ENCODE data around the gene GPR180.

The GPR180 gene

DNA sequence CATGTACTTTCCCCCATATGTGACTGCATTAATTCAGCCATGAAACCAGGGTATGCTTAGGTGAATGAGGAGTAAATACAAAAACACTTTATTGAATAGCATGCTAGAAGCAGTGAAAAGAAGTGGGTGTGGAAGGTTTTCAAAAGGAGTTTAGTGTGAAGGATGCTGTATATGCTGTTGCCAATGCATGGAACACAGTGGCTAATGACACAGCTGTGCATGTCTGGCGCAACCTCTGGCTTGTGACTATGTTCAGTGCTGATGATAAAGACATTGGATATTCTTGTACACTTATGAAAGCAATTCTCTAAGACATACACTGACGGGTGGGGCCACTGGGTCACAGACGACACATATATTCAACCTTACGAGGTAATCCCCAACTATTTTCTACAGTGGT is 55.5 kb downstream of the GPR180 start:
- no peak for DNase-seq

DNA sequence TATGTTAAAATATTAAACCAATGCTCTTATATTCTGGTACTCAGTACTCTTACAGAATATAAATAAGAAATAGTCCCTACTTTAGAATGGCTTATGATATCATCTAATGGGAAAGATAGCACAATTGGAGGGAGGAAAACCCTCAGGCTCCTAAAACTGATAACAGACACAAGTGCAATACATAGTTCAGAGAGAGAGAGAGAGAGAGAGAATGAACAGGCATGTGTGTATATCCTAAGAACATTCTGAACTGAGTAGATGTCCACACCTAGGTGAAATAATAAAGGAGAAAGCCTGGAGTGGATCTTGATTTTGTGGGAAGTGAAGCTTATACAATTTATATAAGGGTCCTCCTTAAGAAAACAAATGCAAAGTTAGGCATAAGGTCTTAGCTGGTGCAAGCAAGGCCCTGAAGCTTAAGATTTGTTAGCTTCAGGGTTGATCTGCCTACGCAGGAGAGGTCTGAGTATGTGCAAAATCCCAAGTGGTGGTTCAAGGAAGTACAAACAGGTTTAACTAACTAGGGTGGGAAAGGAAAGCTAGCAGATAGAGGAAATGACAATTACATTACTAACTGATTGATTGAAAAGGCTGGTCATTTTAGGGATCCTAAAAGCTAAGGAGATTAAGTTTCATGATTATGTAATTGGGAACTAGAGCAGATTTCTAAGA is 57.4 kb downstream of the GPR180 start:
- DNase-seq, result no peak

DNA sequence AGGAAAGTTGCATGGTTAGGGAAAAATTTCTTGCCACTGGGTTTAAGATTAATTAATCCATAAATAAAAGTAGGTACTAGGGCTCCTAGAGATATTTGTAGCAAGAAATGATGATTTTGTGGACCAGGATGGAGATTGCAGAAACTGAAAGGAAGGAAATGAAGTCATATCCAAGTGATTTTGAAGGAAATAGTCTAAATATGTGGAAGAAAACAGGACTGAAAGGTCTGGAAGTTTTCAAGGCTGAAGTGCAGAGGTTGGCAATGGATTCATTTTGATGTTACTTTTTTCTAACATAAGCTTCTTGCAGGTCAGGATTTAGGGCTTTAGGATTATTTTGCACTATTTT is 57.9 kb downstream of the GPR180 start:
- DNase-seq, result no peak

DNA sequence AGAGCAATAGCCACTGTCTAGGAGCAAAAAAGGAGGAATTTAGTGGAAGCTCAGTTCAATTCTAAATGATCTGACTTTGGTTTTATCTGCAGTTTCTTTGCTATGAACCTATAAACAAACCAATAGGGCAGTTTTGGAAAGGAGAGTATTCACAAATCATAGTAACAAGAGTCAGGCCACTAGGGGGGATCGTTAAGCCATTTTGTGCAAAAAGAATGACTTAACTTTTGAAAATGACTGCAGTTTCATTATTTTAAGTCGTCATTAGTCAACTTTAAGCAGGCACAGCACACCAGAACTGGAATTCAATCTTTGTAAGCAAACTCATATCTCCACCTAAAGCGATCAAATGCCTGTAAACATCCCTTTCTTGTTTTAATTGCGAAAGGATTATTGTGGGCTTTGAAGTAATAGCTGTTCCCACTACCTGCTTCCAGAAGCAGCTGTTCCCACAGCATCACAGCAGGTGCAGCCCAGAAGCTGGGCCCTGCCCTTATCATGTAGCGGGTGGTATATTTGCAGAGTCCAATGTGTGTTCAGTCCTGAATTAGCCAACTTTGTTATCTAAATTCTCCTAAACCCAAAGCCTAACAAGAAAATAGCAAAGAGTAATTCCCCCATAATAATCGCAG is 59.2 kb downstream of the GPR180 start:
- DNase-seq, result no peak

DNA sequence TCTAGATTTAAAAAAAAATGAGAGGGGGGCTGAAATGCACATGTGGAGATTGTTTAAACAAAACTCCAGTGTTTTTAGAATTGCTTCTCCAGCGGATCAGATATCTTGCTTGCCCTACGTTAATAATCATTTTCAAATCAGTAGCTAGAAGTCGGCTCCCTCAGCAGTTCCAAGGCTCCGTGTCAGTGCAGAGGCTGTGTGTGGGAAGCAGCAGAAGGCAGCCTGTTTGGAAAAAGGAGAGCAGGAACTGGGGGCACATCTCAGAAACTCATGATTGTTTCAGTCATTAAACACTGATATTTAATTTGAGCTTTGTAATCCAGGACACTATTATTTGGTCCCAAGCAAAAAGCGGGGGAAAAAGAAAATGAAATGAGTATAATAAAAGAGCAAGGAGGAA is 59.7 kb downstream of the GPR180 start:
- DNase-seq, result no peak

DNA sequence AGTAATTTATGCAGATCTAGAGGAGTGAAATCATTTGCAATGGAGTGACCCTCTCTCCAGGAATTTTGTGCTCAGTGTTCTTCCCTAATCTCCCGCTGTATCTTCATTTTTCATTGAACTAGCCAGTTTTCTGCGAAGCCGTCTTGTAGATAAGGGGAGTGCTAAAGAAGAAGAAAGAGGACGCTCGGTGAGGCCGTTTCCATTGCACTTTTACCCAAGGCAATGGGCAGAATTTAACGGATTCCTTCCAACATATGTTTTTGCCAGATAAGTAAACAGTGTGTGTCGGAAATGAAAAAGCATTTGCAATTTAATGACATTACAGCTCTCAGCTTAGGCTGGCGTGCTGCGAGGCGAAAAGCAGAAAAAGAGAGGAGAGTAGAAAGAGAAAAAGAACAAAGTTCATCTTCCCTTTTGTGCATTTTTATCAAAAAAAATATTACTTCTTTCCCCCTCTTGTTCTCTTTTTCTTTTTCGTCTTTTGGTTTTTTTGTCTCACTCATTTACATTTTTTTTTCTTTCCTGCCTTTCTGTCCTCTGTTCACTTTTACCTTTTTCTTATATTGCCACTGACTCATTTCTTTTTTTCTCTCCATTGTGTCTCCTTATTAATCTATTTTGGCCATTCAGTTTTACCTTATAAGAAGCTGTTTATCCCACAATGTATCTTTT is 60.8 kb downstream of the GPR180 start:
- no peak for DNase-seq

DNA sequence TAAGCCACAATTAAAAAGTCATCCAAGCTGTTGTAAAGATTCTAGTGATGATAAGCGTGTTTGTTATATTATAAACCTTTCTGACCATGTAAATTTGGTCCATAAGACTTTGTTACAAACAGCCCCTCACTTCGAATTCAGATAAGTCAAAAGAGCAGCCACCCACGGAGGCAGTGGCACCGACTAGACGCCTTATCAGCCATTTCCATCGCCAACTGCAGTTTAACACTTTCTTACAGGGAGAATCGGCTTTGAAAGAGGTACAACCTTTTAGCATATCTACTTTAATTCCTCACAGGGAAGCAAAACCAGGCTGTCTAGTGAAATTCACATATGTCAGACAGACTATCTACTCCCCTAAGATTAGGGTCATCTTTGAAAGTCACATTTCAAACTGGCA is 63.2 kb downstream of the GPR180 start:
- DNase-seq, result no peak

DNA sequence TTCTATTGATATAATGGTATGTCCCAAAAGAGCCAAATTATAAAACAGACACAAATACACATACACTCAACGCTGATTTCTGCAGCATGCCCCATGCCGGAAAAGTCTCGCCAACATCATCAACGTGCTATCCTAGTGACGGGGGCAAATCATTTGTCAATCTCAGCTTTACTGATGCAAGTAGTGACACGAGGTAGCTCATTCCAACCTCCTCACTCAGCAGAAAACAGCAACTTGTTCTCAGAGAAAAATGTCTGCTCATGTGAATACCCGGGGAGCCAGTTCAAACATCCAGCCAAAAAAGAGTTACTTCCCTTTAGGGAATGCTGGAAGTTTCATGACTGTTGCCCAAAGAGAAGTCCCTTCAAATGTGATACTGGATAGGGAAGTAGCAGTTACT is 64.4 kb downstream of the GPR180 start:
- DNase-seq, result no peak

DNA sequence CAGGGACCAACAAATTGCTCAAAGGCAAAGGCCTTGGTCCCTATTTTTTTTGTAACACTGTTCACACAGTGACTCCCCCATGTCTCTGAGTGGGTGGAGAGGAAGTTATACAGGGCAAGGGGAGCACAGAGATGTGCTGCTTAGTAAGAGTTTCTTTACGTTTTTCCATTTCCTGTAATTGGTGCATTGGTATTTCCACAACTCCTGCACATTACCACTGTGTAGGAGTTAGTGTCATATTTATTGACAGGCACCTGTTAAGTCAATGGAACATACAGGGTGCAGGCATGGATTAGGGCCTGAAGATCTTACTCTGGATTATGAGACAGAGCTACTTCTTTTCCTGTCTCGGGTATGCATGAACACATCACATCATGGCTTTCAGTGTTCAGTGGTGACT is 65.5 kb downstream of the GPR180 start:
- no peak for DNase-seq

DNA sequence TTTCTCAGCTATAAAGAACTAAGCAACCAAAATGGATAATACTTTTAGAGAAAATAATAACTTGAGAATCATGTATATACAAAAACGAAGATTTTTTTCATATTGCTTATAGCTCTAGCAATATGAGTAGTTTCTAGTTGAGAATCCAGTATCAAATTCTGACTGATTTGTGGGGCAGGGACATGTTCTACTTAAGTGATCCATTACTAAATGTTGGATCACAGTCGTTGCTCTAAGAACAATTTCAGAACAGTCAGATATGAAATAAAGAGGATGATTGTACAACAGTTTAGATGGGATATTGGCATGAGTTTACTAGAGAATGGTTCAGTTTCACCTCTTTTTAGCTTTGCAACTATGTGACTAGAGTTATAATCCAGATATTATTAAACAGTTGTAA is 70.7 kb downstream of the GPR180 start:
- no peak for DNase-seq

DNA sequence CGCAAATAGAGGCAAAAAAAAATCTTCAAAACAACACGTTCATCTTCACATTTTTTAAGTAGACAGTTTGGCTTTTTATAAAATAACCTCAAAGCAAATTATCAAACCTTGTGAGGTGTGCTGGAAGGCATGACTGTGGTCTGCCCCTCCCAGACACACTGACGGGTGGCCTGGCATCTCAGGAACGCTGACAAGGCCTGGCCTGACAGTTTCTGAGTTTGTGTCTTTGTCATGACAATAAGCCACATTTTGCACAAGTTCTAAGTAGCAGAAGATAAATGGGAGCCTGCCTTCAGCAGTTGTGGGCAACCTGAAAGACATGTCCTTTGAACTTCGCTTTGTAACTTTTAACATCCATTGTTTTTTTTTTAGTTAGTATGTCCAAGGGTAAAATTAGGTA is 72.2 kb downstream of the GPR180 start:
- DNase-seq, result no peak

DNA sequence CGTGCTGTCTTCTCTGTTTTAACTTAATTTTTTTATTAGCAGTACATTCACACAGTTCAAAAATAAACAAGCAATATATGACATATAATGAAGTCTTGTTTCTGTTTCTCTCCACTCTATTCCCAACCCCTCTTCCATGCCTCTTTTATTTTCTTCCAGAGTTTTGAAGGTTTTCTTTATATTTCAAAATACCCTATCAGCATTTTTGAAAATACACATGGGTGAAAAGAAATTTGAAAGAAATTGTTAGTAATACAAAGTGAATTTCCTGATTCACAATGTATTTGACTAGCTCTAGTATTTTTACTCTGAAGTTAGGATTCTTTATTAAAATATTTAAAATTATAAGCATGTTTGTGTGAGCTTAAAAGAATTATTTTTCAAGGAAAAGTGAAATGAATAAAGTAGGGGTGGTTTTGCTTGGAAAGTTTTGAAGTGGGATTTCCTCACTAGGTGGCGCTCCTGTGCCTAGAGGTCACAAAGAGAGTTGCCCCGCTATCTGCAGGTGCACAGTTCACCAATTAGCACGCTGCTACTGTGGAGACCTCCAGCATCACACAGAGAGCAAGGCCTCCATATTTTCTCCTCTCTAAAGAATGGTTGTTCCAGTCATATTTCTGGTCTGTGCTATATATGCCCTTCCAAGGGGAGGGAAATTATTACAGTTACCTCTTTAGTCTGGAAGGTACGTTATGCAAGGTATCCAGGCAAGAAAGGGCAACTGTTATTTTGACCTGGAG is 73.1 kb downstream of the GPR180 start:
- peak; percentile 42 for DNase-seq

DNA sequence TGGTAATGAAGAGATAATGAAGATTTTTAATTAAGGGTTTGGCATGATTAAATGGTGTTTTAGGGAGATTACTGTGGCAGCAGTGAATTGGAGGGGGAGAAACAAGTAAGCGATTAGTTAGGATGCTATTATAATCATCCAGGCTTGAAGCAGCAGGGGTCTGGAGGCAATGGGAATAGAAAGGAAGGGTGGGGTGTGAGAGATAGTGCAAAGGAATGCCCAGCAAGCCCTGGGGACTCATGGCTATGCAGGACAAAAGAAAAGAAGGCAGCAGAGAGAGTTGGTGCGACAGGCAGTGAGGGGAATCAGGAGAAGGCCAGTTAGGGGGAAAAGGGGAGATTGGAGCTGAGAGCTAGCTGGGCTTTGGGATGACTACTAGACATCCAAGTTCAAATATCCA is 76.1 kb downstream of the GPR180 start:
- DNase-seq, result no peak

DNA sequence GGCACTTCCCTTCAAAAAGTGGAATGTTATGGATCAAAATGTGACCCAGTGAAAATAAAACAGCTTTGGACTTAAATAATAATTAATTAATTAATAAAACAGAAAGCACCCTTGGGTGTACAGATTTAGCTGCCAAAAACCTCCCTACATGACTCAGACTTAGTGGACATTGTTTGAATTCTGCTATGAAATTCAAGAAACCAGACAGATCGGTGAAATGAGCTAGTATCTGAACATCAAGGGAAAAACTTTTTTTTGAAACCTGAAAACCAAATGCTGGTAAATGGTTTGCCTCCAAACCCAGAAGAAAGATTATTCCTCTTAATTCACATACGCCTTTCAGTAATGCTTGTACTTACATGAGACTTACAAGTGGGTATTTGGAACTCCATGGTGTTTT is 77.2 kb downstream of the GPR180 start:
- DNase-seq, result no peak

DNA sequence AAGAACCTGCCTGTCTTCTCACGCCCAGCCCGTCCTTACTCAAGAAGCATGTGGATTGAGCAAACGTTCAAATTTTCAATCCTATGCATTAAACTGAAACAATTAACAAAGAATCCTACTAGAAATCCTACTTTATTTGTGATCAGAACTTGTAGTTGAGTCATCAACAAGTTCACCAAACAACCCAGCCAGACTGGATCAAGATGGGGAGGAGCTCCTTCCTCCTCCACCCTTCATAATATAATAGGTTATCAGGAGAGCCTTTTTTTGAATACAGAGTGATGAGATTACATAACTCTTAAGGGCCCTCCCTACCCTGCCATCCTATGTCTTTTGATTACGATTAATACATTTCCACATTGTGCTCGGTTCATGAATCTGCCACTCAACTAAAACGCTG is 78.0 kb downstream of the GPR180 start:
- DNase-seq, result no peak

DNA sequence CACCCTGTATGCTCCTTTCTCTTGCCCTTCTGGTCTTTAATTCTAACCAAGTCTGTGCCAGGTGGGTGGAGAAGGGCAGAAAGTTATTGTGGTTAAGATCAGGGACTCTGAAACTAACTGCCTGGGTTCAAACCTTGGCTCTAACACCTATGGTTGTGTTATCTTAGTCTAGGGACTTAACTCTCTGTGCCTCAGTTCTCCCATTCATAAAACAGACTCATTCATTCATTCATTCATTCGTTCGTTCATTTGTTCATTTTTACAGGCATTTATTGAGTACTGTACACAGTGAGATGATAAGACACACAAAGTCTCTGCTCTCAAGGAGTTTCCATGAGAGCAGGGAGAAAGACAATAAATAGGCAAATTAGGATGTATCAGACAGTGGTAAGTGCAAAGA is 80.6 kb downstream of the GPR180 start:
- DNase-seq, result no peak

DNA sequence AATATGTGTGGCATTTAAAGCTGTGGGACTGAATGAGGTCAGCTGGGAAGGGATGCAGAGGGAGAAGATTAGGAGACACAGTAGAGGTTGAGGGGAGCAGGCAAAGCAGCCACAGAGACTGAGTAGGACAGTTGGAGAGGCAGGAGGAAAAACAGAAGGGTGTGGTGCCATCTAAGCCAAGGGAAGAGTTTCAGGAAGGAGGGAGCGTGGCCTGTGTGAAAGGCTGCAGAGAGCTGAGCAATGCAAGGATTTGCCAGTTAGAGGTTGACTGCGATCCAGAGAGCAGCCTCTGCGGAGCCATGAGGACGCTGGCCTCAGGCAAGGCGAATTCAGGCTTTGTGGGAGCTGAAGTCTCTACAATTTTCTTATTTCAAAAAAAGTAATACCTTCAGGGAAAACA is 81.8 kb downstream of the GPR180 start:
- no peak for DNase-seq
